ENCODE data around the gene IER5L.

The IER5L gene

DNA sequence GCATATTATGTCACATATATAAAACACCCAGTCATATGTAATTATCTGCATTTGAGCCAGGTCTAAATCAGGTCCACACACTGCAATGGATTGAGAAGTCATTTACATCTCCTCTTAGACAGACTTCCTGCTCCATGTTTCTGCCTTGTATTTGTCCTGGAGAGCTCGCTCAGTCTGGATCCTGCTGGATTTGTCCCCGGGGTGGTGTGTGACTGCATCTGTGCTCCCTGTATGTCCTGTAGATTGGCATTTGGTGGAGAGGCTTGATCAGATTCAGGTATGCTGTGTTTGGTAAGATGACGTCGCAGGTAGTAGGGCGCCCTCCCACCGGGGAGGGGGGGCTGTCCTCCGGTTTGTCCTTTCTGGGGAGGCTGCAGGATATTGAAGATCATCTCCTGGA is 33.6 kb upstream of the IER5L start:
- DNase-seq (ENCODE audit: low spot score in 2 of 2): no peak
- in situ Hi-C loops (cut with MboI; ENCODE audit: low sequenced_read_pairs): no loop called here
- H3K4me3 ChIP-seq: no peak overlapping the region
- no peaks in the 10 kb centered on the region for H3K4me1 ChIP-seq
- H3K9me3 ChIP-seq: no peaks in the 10 kb centered on the region
- no peaks in the 10 kb centered on the region for H3K27me3 ChIP-seq (ENCODE audit: low read depth)
- no peaks in the 10 kb centered on the region for H3K36me3 ChIP-seq (replicated peaks)

DNA sequence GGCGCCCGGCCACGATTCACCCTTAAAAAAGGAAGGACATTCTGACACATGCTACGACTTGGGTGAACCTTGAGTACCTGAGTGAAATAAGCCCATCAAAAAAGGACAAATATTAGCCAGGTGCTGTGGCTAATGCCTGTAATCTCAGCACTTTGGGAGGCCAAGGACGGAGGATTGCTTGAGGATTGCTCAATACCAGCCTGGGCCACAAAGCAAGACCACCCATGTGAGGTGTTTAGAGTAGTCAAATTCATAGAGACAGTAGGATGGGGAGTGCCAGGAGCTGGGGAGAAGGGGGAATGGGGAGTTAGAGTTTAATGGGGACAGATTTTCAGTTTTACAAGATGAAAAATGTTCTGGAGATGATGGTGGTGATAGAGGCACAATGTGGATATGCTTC is 32.1 kb upstream of the IER5L start:
- no peaks in the 10 kb centered on the region for H3K36me3 ChIP-seq (replicated peaks)

DNA sequence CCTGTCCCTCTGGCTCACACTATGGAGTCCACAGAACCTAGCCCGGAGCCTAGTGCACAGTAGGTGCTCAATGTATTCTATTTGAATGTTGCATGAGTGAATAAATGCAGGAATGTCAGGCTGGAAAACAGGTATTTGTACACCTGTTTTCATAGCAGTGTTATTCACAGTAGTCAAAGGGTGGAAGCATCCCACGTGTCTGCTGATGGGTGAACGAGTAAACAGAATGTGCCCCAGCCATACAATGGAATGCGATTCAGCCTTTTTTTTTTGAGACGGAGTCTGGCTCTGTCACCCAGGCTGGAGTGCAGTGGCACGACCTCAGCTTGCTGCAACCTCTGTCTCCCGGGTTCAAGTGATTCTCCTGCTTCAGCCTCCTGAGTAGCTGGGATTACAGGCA is 31.5 kb upstream of the IER5L start:
- Histone ChIP-seq H3K36me3 (replicated peaks) (no peaks in the 10 kb centered on the region), H3K4me3 (no peak overlapping the region), H3K27me3 (ENCODE audit: low read depth) (no peaks in the 10 kb centered on the region), H3K4me1 (no peaks in the 10 kb centered on the region), H3K9me3 (no peaks in the 10 kb centered on the region)
- in situ Hi-C loops (cut with MboI; ENCODE audit: low sequenced_read_pairs): no loop called here
- no peak for DNase-seq (ENCODE audit: low spot score in 2 of 2)

More for the DNA sequence above, 32.1 kb upstream of the IER5L start:
- Histone ChIP-seq H3K4me1 (no peaks in the 10 kb centered on the region), H3K9me3 (no peaks in the 10 kb centered on the region), H3K4me3 (no peak overlapping the region), H3K27me3 (ENCODE audit: low read depth) (no peaks in the 10 kb centered on the region)
- in situ Hi-C loops (cut with MboI; ENCODE audit: low sequenced_read_pairs): no loop called here
- DNase-seq (ENCODE audit: low spot score in 2 of 2): no peak

DNA sequence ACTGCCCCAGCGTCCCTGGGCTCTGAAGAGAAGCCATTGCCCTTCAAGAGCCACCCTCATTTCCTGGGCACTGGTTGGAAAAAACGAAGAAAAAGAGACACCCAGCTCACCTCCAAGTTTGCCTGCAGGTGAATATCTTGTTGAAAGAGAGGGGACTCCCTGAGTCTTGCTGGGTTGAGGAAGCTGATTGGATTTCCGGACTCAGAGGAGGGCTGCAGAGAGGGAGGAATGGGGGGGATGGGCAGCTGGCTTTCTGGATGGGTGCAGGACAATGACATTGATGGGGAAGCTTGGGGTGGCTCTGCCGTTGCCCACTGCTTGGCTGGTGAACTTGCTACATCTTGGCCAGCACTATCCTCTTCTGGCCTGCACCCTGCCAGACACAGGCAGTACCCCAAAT is 31.0 kb upstream of the IER5L start:
- H3K4me3 ChIP-seq: no peak overlapping the region
- in situ Hi-C loops (cut with MboI; ENCODE audit: low sequenced_read_pairs): no loop called here
- no peaks in the 10 kb centered on the region for H3K4me1 ChIP-seq
- H3K36me3 ChIP-seq (replicated peaks): no peaks in the 10 kb centered on the region
- no peak for DNase-seq (ENCODE audit: low spot score in 2 of 2)
- no peaks in the 10 kb centered on the region for H3K27me3 ChIP-seq (ENCODE audit: low read depth)
- no peaks in the 10 kb centered on the region for H3K9me3 ChIP-seq

DNA sequence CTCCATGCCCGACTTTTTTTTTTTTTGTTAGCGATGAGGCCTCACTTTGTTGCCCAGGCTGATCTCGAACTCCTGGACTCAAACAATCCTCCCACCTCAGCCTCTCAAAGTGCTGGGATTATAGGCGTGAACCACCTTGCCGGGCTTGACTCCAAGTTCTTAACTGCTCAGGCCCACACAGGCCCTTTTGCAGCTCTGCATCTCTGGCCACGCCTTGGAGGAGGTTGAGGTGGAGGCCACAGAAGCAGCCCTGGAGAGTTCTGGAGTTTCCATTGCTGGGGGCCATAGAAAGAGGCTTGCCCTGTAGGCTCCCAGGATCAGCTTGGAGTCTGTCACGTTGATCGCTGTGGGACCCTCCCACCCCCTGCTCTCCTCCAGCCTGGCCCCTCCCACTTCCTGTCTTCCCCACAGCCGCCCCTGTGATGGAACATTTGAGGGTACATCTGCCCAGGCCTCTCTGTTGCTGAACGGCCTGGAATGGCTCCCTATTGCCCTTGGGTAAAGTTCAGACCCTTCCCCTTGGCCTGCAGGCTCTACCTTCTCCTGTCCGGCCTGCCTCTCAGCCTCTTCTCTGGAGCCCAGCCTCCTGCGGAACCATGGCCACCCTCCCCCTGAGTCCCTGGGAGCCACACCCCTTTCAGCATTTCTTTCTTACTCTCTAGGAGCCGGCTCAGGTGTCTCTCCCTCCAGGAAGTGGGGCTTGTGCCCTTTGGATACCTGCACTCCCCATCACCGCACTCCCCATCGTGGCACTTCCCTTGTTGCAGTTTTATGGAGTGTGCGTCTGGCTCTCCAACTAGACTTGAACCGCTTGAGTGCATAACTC is 30.4 kb upstream of the IER5L start:
- H3K9me3 ChIP-seq: no peaks in the 10 kb centered on the region
- in situ Hi-C loops (cut with MboI; ENCODE audit: low sequenced_read_pairs): no loop called here
- H3K4me1 ChIP-seq: peaks cover under 1% of the 10 kb centered on the region; the same call in 1 of the 2 replicates
- H3K36me3 ChIP-seq (replicated peaks): no peaks in the 10 kb centered on the region
- no peak for DNase-seq (ENCODE audit: low spot score in 2 of 2)
- no peaks in the 10 kb centered on the region for H3K27me3 ChIP-seq (ENCODE audit: low read depth)
- no peak overlapping the region for H3K4me3 ChIP-seq

DNA sequence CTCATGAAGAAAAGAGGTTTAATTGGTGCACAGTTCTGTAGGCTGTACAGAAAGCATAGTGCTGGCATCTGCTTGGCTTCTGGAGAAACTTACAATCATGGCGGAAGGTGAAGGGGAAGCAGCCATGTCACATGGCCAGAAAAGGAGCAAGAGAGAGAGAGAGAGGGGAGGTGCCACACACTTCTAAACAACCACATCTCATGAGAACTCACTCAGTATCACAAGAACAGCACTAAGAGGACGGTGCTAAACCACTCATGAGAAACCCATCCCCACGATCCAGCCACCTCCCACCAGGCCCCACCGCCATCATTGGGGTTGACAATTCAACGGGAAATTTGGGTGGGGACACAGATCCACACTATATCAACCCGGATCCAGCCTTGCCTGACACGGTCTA is 28.8 kb upstream of the IER5L start:
- H3K4me1 ChIP-seq: peaks cover 3% of the 10 kb centered on the region
- H3K4me3 ChIP-seq: no peak overlapping the region
- H3K9me3 ChIP-seq: no peaks in the 10 kb centered on the region
- DNase-seq (ENCODE audit: low spot score in 2 of 2): no peak
- in situ Hi-C loops (cut with MboI; ENCODE audit: low sequenced_read_pairs): no loop called here
- H3K27me3 ChIP-seq (ENCODE audit: low read depth): no peaks in the 10 kb centered on the region
- no peaks in the 10 kb centered on the region for H3K36me3 ChIP-seq (replicated peaks)

DNA sequence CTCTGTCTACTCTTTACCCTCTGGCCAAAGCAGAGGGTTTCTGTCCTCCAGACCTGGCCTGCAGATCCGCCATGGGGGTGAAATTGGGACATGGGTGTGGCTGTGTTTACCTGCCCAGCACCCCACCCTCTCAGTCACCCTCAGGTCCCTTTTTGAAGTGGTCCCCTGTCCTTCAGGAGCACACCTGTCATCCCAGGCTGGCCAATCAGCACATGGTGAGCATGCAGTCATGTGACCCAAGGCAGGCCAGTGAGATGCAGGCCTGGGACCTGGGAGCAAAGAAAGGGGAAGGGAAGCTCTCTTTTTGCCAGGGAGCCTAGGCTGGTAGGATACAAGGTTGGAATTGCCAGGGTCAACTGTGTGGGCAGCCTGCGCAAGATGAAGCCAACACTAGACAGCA is 28.3 kb upstream of the IER5L start:
- H3K27me3 ChIP-seq (ENCODE audit: low read depth): no peaks in the 10 kb centered on the region
- DNase-seq (ENCODE audit: low spot score in 2 of 2): no peak

DNA sequence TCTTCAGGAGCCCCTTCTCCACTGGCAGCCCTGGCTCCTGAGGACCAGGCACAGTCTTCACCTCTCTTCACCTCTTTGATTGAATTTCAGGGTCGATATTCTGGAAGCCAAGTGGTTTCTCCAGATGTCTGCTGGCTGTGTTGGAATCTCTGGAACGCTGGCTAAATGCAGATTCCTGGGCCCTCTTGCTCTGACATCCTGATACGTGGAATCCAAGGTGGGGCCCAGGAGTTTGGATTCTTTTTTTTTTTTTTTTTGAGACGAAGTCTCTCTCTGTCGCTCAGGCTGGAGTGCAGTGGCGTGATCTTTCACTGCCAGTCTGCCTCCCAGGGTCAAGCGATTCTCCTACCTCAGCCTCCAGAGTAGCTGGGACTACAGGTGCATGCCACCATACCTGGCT is 26.8 kb upstream of the IER5L start:
- no peak for DNase-seq (ENCODE audit: low spot score in 2 of 2)
- peaks cover 3% of the 10 kb centered on the region for H3K4me1 ChIP-seq
- H3K36me3 ChIP-seq (replicated peaks): no peaks in the 10 kb centered on the region
- in situ Hi-C loops (cut with MboI; ENCODE audit: low sequenced_read_pairs): no loop called here
- no peaks in the 10 kb centered on the region for H3K9me3 ChIP-seq
- H3K4me3 ChIP-seq: no peak overlapping the region
- H3K27me3 ChIP-seq (ENCODE audit: low read depth): no peaks in the 10 kb centered on the region

More for the DNA sequence above, 28.3 kb upstream of the IER5L start:
- H3K9me3 ChIP-seq: no peaks in the 10 kb centered on the region
- no peak overlapping the region for H3K4me3 ChIP-seq
- H3K36me3 ChIP-seq (replicated peaks): no peaks in the 10 kb centered on the region
- in situ Hi-C loops (cut with MboI; ENCODE audit: low sequenced_read_pairs): no loop called here
- peaks cover 3% of the 10 kb centered on the region for H3K4me1 ChIP-seq

DNA sequence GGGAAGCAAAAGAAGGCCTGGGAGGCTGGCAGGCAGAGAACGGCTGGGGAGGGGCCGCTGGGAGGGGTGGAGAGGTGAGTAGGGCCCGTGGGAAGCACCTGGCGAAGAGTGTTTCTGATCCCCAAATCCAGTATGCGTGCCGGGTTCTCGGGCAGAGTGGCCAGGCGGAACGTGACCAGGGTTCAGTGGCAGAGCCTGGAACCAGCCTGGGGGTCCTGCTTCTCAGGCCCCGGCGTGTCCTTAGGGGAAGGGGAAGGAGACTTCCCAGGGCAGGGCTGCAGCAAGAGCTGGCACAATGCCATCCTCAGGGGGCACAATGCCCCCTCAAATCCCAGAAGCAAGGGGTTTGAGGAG is 25.5 kb upstream of the IER5L start:
- Histone ChIP-seq H3K9me3 (no peaks in the 10 kb centered on the region), H3K4me3 (peak overlapping the region; percentile 50), H3K27me3 (ENCODE audit: low read depth) (no peaks in the 10 kb centered on the region), H3K36me3 (replicated peaks) (no peaks in the 10 kb centered on the region), H3K4me1 (peaks cover 3% of the 10 kb centered on the region)
- in situ Hi-C loops (cut with MboI; ENCODE audit: low sequenced_read_pairs): no loop called here
- DNase-seq (ENCODE audit: low spot score in 2 of 2): no peak

DNA sequence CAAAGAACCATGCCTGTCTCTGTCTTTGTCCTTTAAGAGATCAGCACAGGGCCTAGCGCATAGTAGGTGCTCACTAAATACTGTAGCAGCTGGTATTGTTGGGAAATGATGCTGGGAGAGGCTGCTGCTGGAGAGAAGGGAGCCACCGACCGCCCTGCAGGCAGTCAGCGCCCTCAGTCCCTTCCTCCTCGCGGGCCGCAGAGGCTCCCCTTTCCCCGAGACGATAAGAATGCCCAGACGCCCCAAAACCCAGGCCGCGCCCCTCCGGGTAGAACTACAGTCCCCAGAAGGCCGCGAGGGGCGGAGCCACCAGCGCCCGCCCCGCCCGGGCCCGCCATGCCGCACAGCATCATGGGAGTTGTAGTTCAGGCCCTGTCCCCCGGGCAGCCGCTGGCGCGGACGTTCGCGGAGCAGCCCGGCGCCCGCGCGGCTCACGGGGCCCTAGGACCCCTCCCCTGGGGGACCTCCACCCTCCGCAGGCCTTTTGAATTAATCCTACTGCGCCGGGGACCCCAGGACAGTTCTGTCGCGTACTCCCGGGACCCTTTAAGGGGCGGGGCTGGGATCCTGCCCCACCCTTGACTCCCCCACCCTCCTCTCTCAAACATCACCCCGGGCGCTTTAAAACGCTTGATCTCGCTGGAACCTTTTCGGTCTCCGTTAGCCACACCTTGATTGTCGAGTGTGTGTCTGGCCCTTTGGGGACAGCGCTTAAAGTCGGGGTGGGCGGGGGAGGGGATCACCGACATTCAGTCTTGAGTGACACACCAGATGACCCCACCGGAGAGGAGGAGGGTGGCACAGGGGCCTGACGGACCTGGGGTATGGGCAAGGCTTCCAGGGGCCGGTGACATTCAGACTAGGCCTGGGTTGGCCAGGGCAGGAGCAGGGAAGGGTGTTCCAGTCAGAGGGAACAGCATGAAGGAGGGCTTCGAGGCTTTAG is 24.8 kb upstream of the IER5L start:
- DNase-seq (ENCODE audit: low spot score in 2 of 2): peak; percentile 39 to 89
- Histone ChIP-seq H3K4me1 (peaks cover 3% of the 10 kb centered on the region), H3K36me3 (replicated peaks) (no peaks in the 10 kb centered on the region), H3K27me3 (ENCODE audit: low read depth) (no peaks in the 10 kb centered on the region), H3K4me3 (peak overlapping the region; percentile 50), H3K9me3 (no peaks in the 10 kb centered on the region)
- in situ Hi-C loops (cut with MboI; ENCODE audit: low sequenced_read_pairs): no loop called here

DNA sequence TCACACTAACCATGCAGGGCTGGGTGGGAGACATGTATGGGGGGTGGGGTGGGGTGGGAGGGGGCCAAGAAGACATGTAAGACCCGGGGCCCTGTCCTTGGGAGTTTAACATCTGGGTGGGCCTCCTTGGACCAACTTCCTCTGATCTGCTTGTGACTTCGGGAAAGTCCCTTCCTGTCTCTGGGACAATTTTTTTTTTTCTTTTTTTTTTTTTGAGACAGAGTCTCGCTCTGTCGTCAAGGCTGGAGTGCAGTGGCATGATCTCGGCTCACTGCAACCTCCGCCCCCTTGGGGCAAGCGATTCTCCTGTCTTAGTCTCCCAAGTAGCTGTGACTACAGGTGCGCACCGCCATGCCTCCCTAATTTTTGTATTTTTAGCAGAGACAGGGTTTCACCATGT is 23.8 kb upstream of the IER5L start:
- H3K27me3 ChIP-seq (ENCODE audit: low read depth): no peaks in the 10 kb centered on the region
- DNase-seq (ENCODE audit: low spot score in 2 of 2): no peak
- H3K9me3 ChIP-seq: no peaks in the 10 kb centered on the region
- H3K36me3 ChIP-seq (replicated peaks): no peaks in the 10 kb centered on the region
- in situ Hi-C loops (cut with MboI; ENCODE audit: low sequenced_read_pairs): no loop called here
- H3K4me1 ChIP-seq: peaks cover 3% of the 10 kb centered on the region
- no peak overlapping the region for H3K4me3 ChIP-seq

DNA sequence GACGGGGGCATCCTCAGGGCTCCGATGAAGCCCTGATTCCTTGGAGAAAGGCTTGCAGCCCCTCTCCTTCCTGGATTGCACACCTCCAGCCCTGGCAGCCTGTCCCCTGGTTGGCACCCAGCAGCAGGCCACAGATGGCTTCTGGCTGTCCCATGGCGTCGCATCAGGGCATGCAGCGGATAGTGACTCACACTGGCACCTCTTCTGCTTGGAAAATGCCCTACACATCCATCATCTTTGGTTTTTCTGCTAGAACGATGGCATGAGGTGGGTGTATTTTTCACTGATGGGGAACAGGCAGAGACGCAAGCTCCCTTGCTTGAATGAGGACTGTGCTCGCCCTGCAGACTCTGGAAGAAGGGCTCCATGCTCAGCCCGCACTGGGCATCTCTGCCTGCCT is 23.2 kb upstream of the IER5L start:
- no peaks in the 10 kb centered on the region for H3K36me3 ChIP-seq (replicated peaks)
- no peak for DNase-seq (ENCODE audit: low spot score in 2 of 2)
- in situ Hi-C loops (cut with MboI; ENCODE audit: low sequenced_read_pairs): no loop called here

DNA sequence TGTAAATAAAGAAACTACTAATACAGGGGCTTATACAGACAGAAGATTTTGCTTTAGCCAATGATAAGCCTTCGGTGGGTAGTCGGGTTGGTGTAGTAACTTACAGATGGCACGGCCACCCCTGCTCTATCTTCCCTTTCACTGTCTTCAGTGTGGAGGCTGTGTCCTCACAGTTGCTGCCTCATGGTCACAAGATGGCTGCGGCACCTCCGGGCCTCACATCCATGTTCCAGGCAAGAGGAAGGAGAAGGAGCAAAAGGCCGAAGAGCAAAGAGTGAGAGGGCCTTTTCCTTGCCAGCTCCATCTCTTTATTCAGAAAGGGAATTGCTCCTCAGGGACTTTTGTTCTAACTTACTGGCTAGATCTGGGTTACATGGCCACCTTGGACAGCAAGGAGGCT is 22.2 kb upstream of the IER5L start:
- Histone ChIP-seq H3K4me1 (peaks cover 3% of the 10 kb centered on the region), H3K27me3 (ENCODE audit: low read depth) (no peaks in the 10 kb centered on the region), H3K36me3 (replicated peaks) (no peaks in the 10 kb centered on the region), H3K9me3 (no peaks in the 10 kb centered on the region), H3K4me3 (no peak overlapping the region)
- no peak for DNase-seq (ENCODE audit: low spot score in 2 of 2)
- in situ Hi-C loops (cut with MboI; ENCODE audit: low sequenced_read_pairs): no loop called here

More for the DNA sequence above, 23.2 kb upstream of the IER5L start:
- H3K4me1 ChIP-seq: peaks cover 3% of the 10 kb centered on the region
- H3K27me3 ChIP-seq (ENCODE audit: low read depth): no peaks in the 10 kb centered on the region
- no peaks in the 10 kb centered on the region for H3K9me3 ChIP-seq
- no peak overlapping the region for H3K4me3 ChIP-seq

DNA sequence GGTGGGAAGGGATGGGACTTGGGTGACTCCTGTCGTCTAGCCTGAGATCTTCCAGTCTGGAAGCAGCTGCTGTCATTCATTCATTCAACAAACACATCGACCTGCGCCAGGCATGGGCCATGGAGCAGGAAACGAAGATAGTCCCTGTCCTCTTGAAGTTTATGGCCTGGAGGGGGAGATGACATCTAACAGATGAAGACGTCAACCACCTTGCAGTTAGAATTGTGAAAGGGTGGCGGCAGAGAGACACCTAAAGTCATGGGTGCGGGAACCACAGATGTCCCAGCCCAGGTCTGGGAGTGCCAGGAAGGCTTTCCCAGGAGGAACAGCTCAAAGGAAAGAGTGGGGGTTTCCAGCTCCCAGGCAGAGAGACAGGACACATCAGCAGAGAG is 21.0 kb upstream of the IER5L start:
- DNase-seq (ENCODE audit: low spot score in 2 of 2): no peak
- in situ Hi-C loops (cut with MboI; ENCODE audit: low sequenced_read_pairs): no loop called here
- no peak overlapping the region for H3K4me3 ChIP-seq
- peaks cover 3% of the 10 kb centered on the region for H3K4me1 ChIP-seq
- 0 out of 2 replicates have a peak, but pooled peaks cover 2% of the 10 kb centered on the region for H3K27me3 ChIP-seq (ENCODE audit: low read depth)
- H3K9me3 ChIP-seq: no peaks in the 10 kb centered on the region
- H3K36me3 ChIP-seq (replicated peaks): no peaks in the 10 kb centered on the region

Data from HAP-1 (cell line).